ENCODE data around the gene KLRF2. TPM values are rescaled to one million over a fixed set of nuclear protein-coding genes. Genes with fewer than 3 reads are reported as not detected.

Gene KLRF2
- total and polyA plus RNA-seq, 2 of the 8 experiments (the other 6 are each of a cell fraction or from before 2014, with no cell fraction given), result not detected

DNA sequence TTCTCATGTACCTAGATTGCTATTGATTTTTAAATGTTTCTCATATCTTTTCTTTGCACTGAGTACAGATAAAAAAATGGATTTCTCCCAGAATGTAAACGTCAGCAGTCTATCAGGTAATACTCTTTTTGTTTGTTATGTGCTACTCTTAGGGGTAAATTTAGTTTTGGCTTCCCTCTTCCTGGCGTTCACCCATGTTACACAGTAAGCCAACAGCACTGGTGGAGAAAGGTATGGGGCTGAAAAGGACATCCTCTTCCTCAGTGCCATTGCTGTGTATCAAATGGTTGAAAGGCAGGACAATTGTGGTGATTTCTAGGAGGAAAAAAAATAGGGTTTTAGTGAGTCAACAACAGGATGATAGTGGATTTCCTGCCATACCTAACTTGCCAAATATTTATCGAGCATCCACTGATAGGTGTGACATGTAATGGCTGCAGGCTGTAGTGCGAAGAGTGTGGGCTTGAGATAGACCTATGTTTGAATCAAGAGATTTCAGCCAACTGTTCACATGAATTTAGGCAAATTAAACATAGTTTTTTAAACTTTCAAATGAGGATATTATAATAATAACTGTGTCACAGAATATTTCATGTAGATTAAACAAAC is 7.5 kb downstream of the KLRF2 start:
- H3K4me3 ChIP-seq (ENCODE audit: extremely low read depth in 1 of 4, insufficient read depth in 2 of 4, low read depth in 3 of 4, low read length in 4 of 4), result no peak overlapping the region
- no peak for FAIRE-seq
- POLR2A ChIA-PET (ENCODE audit: partially characterized antibody), result interaction anchor here (2.4 kb wide), 1 partner anchor 19 kb away, joined by 7 read pairs; no protein-coding TSS in a partner anchor

More for the DNA sequence above, 7.5 kb downstream of the KLRF2 start:
- no peak overlapping the region for H2AFZ ChIP-seq (ENCODE audit: low read length)
- H2AK5ac ChIP-seq (ENCODE audit: low read depth, low read length), result no peak overlapping the region
- H3K79me1 ChIP-seq (ENCODE audit: low read depth, low read length), result no peaks in the 10 kb centered on the region
- no peaks in the 10 kb centered on the region for H3K23me2 ChIP-seq (ENCODE audit: low read depth, low read length)
- H3K18ac ChIP-seq (ENCODE audit: extremely low read depth, low read length), result no peak overlapping the region
- DNase-seq (ENCODE audit: low read depth in 1 of 2, low spot score in 2 of 2), result no peak
- 71% methylated on average over 4 of the region's 4 CpGs; no CpG with 5 or more reads in 1 of the 2 experiments for WGBS, 2 experiments (ENCODE audit: extremely low coverage in 1 of 2, insufficient coverage in 1 of 2, insufficient read length in 1 of 2, insufficient replicate concordance in 2 of 2, low coverage in 1 of 2, low lambda C conversion rate in 2 of 2, missing lambda C conversion rate in 1 of 2)
- H3K9me3 ChIP-seq (ENCODE audit: insufficient read depth in 2 of 2, low read depth in 1 of 2, low read length in 1 of 2), result no peaks in the 10 kb centered on the region
- no peaks in the 10 kb centered on the region; a peak in 1 of 8 replicates for H3K36me3 ChIP-seq (ENCODE audit: control insufficient read depth in 2 of 4, insufficient read depth in 4 of 4, low read length in 3 of 4)
- no peak overlapping the region for H3K23ac ChIP-seq (ENCODE audit: insufficient read length)
- no peak overlapping the region for H4K8ac ChIP-seq (ENCODE audit: extremely low read depth, insufficient read depth, low read length)
- CTCF ChIA-PET (ENCODE audit: partially characterized antibody), result no interaction called here
- no peaks in the 10 kb centered on the region for H3K27me3 ChIP-seq (replicated peaks in 1 of 4; ENCODE audit: control insufficient read depth in 3 of 4, extremely low read depth in 1 of 4, insufficient read depth in 3 of 4, low read length in 3 of 4)
- H3K4me2 ChIP-seq (ENCODE audit: insufficient read depth in 1 of 2, low read depth in 2 of 2, low read length in 2 of 2), result no peak overlapping the region
- H3K4ac ChIP-seq (replicated peaks; ENCODE audit: insufficient read length, low read depth, low read length), result no peak overlapping the region
- H2BK20ac ChIP-seq (ENCODE audit: low read length), result no peak overlapping the region
- no peak overlapping the region for H4K5ac ChIP-seq (ENCODE audit: insufficient read length, low read depth, low read length)
- H4K91ac ChIP-seq (replicated peaks; ENCODE audit: insufficient read length, low read length), result no peak overlapping the region
- H3K9ac ChIP-seq (replicated peaks in 1 of 4; ENCODE audit: extremely low read depth in 1 of 4, low read depth in 3 of 4, low read length in 3 of 4), result no peak overlapping the region
- no peak overlapping the region for H3K27ac ChIP-seq (ENCODE audit: low read depth, low read length)
- H3K56ac ChIP-seq (replicated peaks; ENCODE audit: insufficient read length, low read depth, low read length), result no peak overlapping the region
- H3K4me1 ChIP-seq (replicated peaks in 1 of 4; ENCODE audit: control insufficient read depth in 3 of 4, insufficient read depth in 4 of 4, low read length in 3 of 4), result no peaks in the 10 kb centered on the region
- H3K79me2 ChIP-seq (ENCODE audit: control insufficient read depth in 1 of 2, insufficient read depth in 2 of 2, low read length in 2 of 2), result no peaks in the 10 kb centered on the region
- H2BK5ac ChIP-seq (ENCODE audit: low read depth, low read length), result no peak overlapping the region
- no peak for TF ChIP-seq POU5F1 (IDR thresholded peaks at IDR 0.05; ENCODE audit: low read depth, low read length)
- no peak for TF ChIP-seq RXRA (IDR thresholded peaks at IDR 0.05; ENCODE audit: insufficient read depth, low read depth, low read length)
- no peak for TF ChIP-seq POLR2AphosphoS5 (IDR thresholded peaks at IDR 0.05; ENCODE audit: low read depth, low read length)
- peak in 1 of 2 experiments; percentile 19; a peak in 1 of 3 replicates for TF ChIP-seq POLR2A (IDR thresholded peaks at IDR 0.05; ENCODE audit: control extremely low read depth in 1 of 2, low read depth in 2 of 2, low read length in 2 of 2)
- TF ChIP-seq SIRT6 (IDR thresholded peaks at IDR 0.05; ENCODE audit: low read length), result no peak
- TF ChIP-seq, protein P1, sequence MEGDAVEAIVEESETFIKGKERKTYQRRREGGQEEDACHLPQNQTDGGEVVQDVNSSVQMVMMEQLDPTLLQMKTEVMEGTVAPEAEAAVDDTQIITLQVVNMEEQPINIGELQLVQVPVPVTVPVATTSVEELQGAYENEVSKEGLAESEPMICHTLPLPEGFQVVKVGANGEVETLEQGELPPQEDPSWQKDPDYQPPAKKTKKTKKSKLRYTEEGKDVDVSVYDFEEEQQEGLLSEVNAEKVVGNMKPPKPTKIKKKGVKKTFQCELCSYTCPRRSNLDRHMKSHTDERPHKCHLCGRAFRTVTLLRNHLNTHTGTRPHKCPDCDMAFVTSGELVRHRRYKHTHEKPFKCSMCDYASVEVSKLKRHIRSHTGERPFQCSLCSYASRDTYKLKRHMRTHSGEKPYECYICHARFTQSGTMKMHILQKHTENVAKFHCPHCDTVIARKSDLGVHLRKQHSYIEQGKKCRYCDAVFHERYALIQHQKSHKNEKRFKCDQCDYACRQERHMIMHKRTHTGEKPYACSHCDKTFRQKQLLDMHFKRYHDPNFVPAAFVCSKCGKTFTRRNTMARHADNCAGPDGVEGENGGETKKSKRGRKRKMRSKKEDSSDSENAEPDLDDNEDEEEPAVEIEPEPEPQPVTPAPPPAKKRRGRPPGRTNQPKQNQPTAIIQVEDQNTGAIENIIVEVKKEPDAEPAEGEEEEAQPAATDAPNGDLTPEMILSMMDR (IDR thresholded peaks at IDR 0.05; ENCODE audit: control extremely low read depth in 1 of 3, insufficient read depth in 1 of 3, low read depth in 1 of 3, low read length in 3 of 3), result no peak
- no peak for TF ChIP-seq ZNF274 (IDR thresholded peaks at IDR 0.05; ENCODE audit: borderline replicate concordance, extremely low read depth, low read length)
- TF ChIP-seq, protein P2, sequence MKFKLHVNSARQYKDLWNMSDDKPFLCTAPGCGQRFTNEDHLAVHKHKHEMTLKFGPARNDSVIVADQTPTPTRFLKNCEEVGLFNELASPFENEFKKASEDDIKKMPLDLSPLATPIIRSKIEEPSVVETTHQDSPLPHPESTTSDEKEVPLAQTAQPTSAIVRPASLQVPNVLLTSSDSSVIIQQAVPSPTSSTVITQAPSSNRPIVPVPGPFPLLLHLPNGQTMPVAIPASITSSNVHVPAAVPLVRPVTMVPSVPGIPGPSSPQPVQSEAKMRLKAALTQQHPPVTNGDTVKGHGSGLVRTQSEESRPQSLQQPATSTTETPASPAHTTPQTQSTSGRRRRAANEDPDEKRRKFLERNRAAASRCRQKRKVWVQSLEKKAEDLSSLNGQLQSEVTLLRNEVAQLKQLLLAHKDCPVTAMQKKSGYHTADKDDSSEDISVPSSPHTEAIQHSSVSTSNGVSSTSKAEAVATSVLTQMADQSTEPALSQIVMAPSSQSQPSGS (IDR thresholded peaks at IDR 0.05; ENCODE audit: low read length), result no peak
- H2BK12ac ChIP-seq (ENCODE audit: low read depth, low read length), result no peak overlapping the region
- no peak overlapping the region for H3K14ac ChIP-seq (ENCODE audit: insufficient read length)
- H2BK120ac ChIP-seq (replicated peaks; ENCODE audit: low read depth, low read length), result no peak overlapping the region
- H2BK15ac ChIP-seq (ENCODE audit: low read length), result no peak overlapping the region
- no peaks in the 10 kb centered on the region for H4K20me1 ChIP-seq (replicated peaks in 1 of 2; ENCODE audit: control insufficient read depth in 1 of 2, insufficient read depth in 2 of 2, low read length in 2 of 2)
